GM12878 (cell line): ENCODE results near the gene GOLGA6D. TPM values are rescaled to one million over a fixed set of nuclear protein-coding genes. Genes with fewer than 3 reads are reported as not detected.
"Not testable (repeated sequence)": the region's sequence is repeated elsewhere in the genome, so short reads cannot be mapped to it uniquely, and the experiment has no call there.

ENCODE experiments used
- ATAC-seq: fragments of 200-7000 bp; cut with Tn5 transposase; 3 replicates; pipeline ENCODE4 v1.9.1; 2020; ENCODE audit warnings: mild to moderate bottlenecking, moderate library complexity
- Bru-seq: library from RNA; stranded (reverse); fragments of 400-500 nt; gene quantifications from one replicate; lab custom pipeline; 2021; lab: Mats Ljungman, UMichigan
- BruChase-seq, 2 experiments: library from RNA; stranded (reverse); fragments of 400-500 nt; gene quantifications; one replicate each; lab custom pipeline; 2021; lab: Mats Ljungman, UMichigan
- BruUV-seq: library from RNA; stranded (reverse); fragments of 400-500 nt; replicated peaks from 2 replicates; lab custom pipeline; 2021; lab: Mats Ljungman, UMichigan
- CTCF ChIA-PET: fragments of 300-600 bp; sonication (Branson Sonifier 250); formaldehyde crosslinking; extraction: SDS; loops from one replicate; lab custom pipeline; 2021; ENCODE audit warnings: inconsistent platforms; lab: Yijun Ruan, JAX
- POLR2A ChIA-PET: fragments of 350-600 bp; formaldehyde crosslinking; extraction: SDS; loops from one replicate; lab custom pipeline; 2021; ENCODE audit warnings: inconsistent platforms; lab: Charles Lee
- RAD21 ChIA-PET: fragments of 300-600 bp; sonication (Branson Sonifier 250); formaldehyde crosslinking; loops from one replicate; lab custom pipeline; 2023; ENCODE audit warnings: antibody characterized with exemption; ENCODE audit not compliant: unreplicated experiment; lab: Charles Lee
- SMC1A ChIA-PET: fragments of 300-600 bp; sonication (Branson Sonifier 250); formaldehyde crosslinking; loops from one replicate; lab custom pipeline; 2023; ENCODE audit not compliant: unreplicated experiment, uncharacterized antibody; lab: Charles Lee
- DNase-seq: peaks from one replicate; pipeline ENCODE4 v3.0.0-alpha.2; 2011; ENCODE audit warnings: low read depth, low spot score
- FAIRE-seq: peaks from 3 replicates; lab custom pipeline; 2011; peaks lifted over from hg19 to GRCh38; lab: Jason Lieb, UNC
- H2AFZ ChIP-seq: 2 replicates; pipeline ENCODE4 v1.6.0; 2011; ENCODE audit warnings: low read depth, low read length, control low read depth; ENCODE audit not compliant: control insufficient read depth
- H3K27ac ChIP-seq: 2 replicates; pipeline ENCODE4 v1.5.1; 2011; ENCODE audit warnings: control low read depth; ENCODE audit not compliant: control insufficient read depth, insufficient read depth
- H3K27me3 ChIP-seq, 2 experiments: replicated peaks in 1 of 2; 2 replicates each; pipeline versions ENCODE4 v1.6.0 to v1.6.1; 2011; ENCODE audit warnings: low read length in 1 of 2; ENCODE audit not compliant: control insufficient read depth in 2 of 2, insufficient read depth in 2 of 2
- H3K36me3 ChIP-seq, 2 experiments: 2 replicates each; pipeline ENCODE4 v1.5.1; 2011; ENCODE audit warnings: low read length in 1 of 2; ENCODE audit not compliant: control insufficient read depth in 2 of 2, insufficient read depth in 2 of 2
- H3K4me1 ChIP-seq: 2 replicates; pipeline ENCODE4 v1.6.1; 2011; ENCODE audit warnings: mild to moderate bottlenecking, low read length, moderate library complexity, mixed read lengths; ENCODE audit not compliant: control insufficient read depth, insufficient read depth
- H3K4me2 ChIP-seq: 2 replicates; pipeline ENCODE4 v1.6.0; 2011; ENCODE audit warnings: control low read depth; ENCODE audit not compliant: control insufficient read depth, insufficient read depth
- H3K4me3 ChIP-seq: fragments of 200-600 bp; sonication (generic); 2 replicates; pipeline ENCODE4 v1.5.1; 2016
- H3K79me2 ChIP-seq: 2 replicates; pipeline ENCODE4 v1.6.0; 2011; ENCODE audit warnings: low read length; ENCODE audit not compliant: control insufficient read depth, insufficient read depth
- H3K9ac ChIP-seq: 2 replicates; pipeline ENCODE4 v1.8.0; 2011; ENCODE audit warnings: low read length, control low read depth, mixed read lengths; ENCODE audit not compliant: control insufficient read depth, insufficient read depth
- H3K9me3 ChIP-seq: replicated peaks from 3 replicates; pipeline ENCODE4 v1.5.1; 2011; ENCODE audit warnings: mild to moderate bottlenecking, low read length; ENCODE audit not compliant: control insufficient read depth, insufficient read depth
- H4K20me1 ChIP-seq: 2 replicates; pipeline ENCODE4 v1.6.0; 2011; ENCODE audit not compliant: control insufficient read depth, insufficient read depth
- CBX5 ChIP-seq: sonication (generic); IDR thresholded peaks from 2 replicates; pipeline ENCODE4 v1.6.1; 2016; ENCODE audit warnings: low read depth, moderate library complexity, mild to moderate bottlenecking, inconsistent platforms
- GABPA ChIP-seq: IDR thresholded peaks from 2 replicates; pipeline ENCODE4 v1.6.1; 2014; ENCODE audit warnings: antibody characterized with exemption, low read depth, mild to moderate bottlenecking, inconsistent platforms
- IRF4 ChIP-seq: IDR thresholded peaks from 2 replicates; pipeline ENCODE4 v1.6.1; 2011; ENCODE audit warnings: low read depth, low read length
- POU2F2 ChIP-seq: IDR thresholded peaks from 3 replicates; pipeline ENCODE4 v1.6.1; 2011; ENCODE audit warnings: low read depth, mild to moderate bottlenecking, low read length, borderline replicate concordance
- RELB ChIP-seq: fragments of 450-650 bp; IDR thresholded peaks from 2 replicates; pipeline ENCODE4 v1.6.1; 2017; ENCODE audit warnings: low read depth, mild to moderate bottlenecking, moderate library complexity
- SIN3A ChIP-seq: IDR thresholded peaks from 2 replicates; pipeline ENCODE4 v1.6.1; 2012; ENCODE audit warnings: low read depth, low read length, improper control_type of control experiment
- SMARCA5 ChIP-seq: fragments of 450-650 bp; IDR thresholded peaks from 2 replicates; pipeline ENCODE4 v1.6.1; 2017; ENCODE audit warnings: mild to moderate bottlenecking
- SREBF1 ChIP-seq: IDR thresholded peaks from 2 replicates; pipeline ENCODE4 v1.6.1; 2012; ENCODE audit warnings: mild to moderate bottlenecking, low read length
- TCF12 ChIP-seq: IDR thresholded peaks from 2 replicates; pipeline ENCODE4 v1.6.1; 2011; ENCODE audit warnings: low read depth, mild to moderate bottlenecking, low read length
- TCF3 ChIP-seq: IDR thresholded peaks from 2 replicates; pipeline ENCODE4 v1.6.1; 2012; ENCODE audit warnings: low read depth, mild to moderate bottlenecking, low read length, borderline replicate concordance; ENCODE audit not compliant: insufficient read depth
- ZNF274 ChIP-seq: IDR thresholded peaks from one replicate; pipeline ENCODE4 v1.8.0; 2011; ENCODE audit not compliant: insufficient read length, insufficient read depth
- WGBS: methylation state at CpG from one replicate; pipeline ENCODE4 v1.1.6; 2016; ENCODE audit warnings: low lambda C conversion rate; ENCODE audit not compliant: insufficient replicate concordance, insufficient coverage; ENCODE audit errors: missing lambda C conversion rate; 5-methylcytosine and 5-hydroxymethylcytosine counted together
- in situ Hi-C: fragments of 300-500 bp; cut with MboI; formaldehyde crosslinking; loops from 9 replicates; pipeline ENCODE4 v1.14.3; 2018; ENCODE audit warnings: mixed read lengths
- intact Hi-C: fragments of 100-400 bp; cut with micrococcal nuclease; formaldehyde crosslinking; loops from one replicate; pipeline ENCODE4 v1.14.2; 2022; ENCODE audit not compliant: unreplicated experiment
- long read RNA-seq, 2 experiments: library from polyadenylated mRNA; unstranded; transcript quantifications; one replicate each; pipeline ENCODE4 v2.0.0, GENCODE V29; 2019 to 2020
- polyA minus RNA-seq, 3 experiments: library from RNA; depleted of rRNA, polyadenylated mRNA; stranded (reverse); fragments of >200 nt; gene quantifications; 2 replicates each; pipeline ENCODE4 v1.2.3, GENCODE V29; 2011
- polyA plus RNA-seq, 11 experiments: library from polyadenylated mRNA; depleted of rRNA in 4 of 11; unstranded in 6 of 11; stranded (reverse) in 5 of 11; fragments of >200 nt; fragmentation: Nextera tagmentation in 4 of 11; fragmentation: Illumina TruSeq in 1 of 11; extraction: Ambion mirVana in 4 of 11; extraction: Trizol in 1 of 11; gene quantifications; 1 replicate in 1 of 11; 2 replicates in 10 of 11; pipeline versions ENCODE4 v1.2.1 to v1.2.3, GENCODE V29; 2011 to 2016; ENCODE audit warnings: inconsistent platforms in 2 of 11, missing spikeins in 2 of 11, low read depth in 1 of 11
- total RNA-seq, 4 experiments: library from RNA; depleted of rRNA in 3 of 4; stranded (reverse); fragments of >200 nt in 3 of 4; fragmentation: Illumina TruSeq in 1 of 4; extraction: Trizol in 1 of 4; gene quantifications; 2 replicates each; pipeline versions ENCODE4 v1.2.1 to v1.2.3, GENCODE V29; 2013 to 2021
- TF ChIP-seq, protein P1 (sequence below): IDR thresholded peaks from 2 replicates; pipeline ENCODE4 v1.6.1; 2012; ENCODE audit warnings: low read depth, low read length, improper control_type of control experiment

The GOLGA6D gene
- not detected in 2 replicates for total RNA-seq (2013; cell fraction: nucleolus; rRNA removed)
- total RNA-seq (2014; rRNA removed) (not detected in 2 replicates), total RNA-seq (2014; rRNA removed; fragmentation: Illumina TruSeq; extraction: Trizol) (not detected in 2 replicates), total RNA-seq (2021) (not detected in 2 replicates), polyA plus RNA-seq (2011; rRNA removed) (not detected in 2 replicates), polyA plus RNA-seq (2014; fragmentation: Illumina TruSeq; extraction: Trizol) (not detected in 2 replicates), polyA plus RNA-seq (2014; fragmentation: Nextera tagmentation; extraction: Ambion mirVana) (not detected), polyA plus RNA-seq (2014; rRNA removed) (not detected in 2 replicates), polyA plus RNA-seq (2016; fragmentation: Nextera tagmentation; extraction: Ambion mirVana) (not detected), polyA minus RNA-seq (2011; rRNA and poly(A)+ RNA removed) (not detected in 2 replicates), Bru-seq, nascent RNA (not detected), BruChase-seq, experiment 1, labeled RNA remaining after a 6-hour chase (percentile 13 among the genes with signal in this experiment), BruChase-seq, experiment 2, labeled RNA remaining after a 2-hour chase (percentile 7 among the genes with signal in this experiment)
- polyA plus RNA-seq (2011; ENCODE audit: low read depth), result not detected
- not detected in 2 replicates for polyA plus RNA-seq (2011; cell fraction: cytosol; rRNA removed)
- polyA plus RNA-seq (2011; cell fraction: nucleus; rRNA removed), result 0.06 TPM in 1 of 2 replicates, not detected in the other
- polyA plus RNA-seq (2012), result 0.04 TPM in 1 of 2 replicates, not detected in the other
- polyA minus RNA-seq (2011; cell fraction: cytosol; rRNA and poly(A)+ RNA removed), result not detected in 2 replicates
- not detected in 2 replicates for polyA minus RNA-seq (2011; cell fraction: nucleus; rRNA and poly(A)+ RNA removed)
- long read RNA-seq, experiment 1, result 0 reads
- long read RNA-seq, experiment 2, result 0 reads

DNA sequence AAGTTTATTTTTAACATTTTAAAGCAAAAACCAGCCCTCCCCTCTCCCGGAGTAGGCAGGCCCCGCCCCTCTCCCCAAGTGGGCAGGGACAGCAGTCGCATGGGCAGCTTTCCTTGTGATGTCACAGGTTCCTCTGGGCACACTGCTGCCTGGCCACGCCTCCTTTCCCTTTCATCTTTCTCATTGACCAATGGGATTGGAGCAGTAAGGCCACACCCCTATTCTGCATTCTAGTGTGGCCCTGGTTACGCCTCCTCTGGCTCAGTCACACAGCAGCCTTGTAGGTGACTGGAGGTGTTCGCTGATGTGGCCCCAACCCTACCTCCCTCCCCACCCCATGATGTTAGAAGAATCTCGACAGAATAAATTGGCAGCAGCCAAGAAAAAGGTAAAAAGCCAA is at the start of gene GOLGA6D:
TSS of gene GOLGA6D (plus strand) at position 264 of the 400 bp plus-strand sequence. CDS start at position 305, 41 bp downstream.
- in situ Hi-C loops, intact Hi-C loops, POLR2A ChIA-PET, CTCF ChIA-PET, H3K36me3 ChIP-seq, H3K79me2 ChIP-seq, SMC1A ChIA-PET, H2AFZ ChIP-seq, DNase-seq, H3K9ac ChIP-seq, FAIRE-seq, H3K4me1 ChIP-seq, RAD21 ChIA-PET, H4K20me1 ChIP-seq, ATAC-seq, H3K27me3 ChIP-seq, H3K9me3 ChIP-seq, H3K4me2 ChIP-seq, BruUV-seq, H3K4me3 ChIP-seq, H3K27ac ChIP-seq: not testable (repeated sequence)
- no CpG with 5 or more reads among the region's 7 CpGs for WGBS

DNA sequence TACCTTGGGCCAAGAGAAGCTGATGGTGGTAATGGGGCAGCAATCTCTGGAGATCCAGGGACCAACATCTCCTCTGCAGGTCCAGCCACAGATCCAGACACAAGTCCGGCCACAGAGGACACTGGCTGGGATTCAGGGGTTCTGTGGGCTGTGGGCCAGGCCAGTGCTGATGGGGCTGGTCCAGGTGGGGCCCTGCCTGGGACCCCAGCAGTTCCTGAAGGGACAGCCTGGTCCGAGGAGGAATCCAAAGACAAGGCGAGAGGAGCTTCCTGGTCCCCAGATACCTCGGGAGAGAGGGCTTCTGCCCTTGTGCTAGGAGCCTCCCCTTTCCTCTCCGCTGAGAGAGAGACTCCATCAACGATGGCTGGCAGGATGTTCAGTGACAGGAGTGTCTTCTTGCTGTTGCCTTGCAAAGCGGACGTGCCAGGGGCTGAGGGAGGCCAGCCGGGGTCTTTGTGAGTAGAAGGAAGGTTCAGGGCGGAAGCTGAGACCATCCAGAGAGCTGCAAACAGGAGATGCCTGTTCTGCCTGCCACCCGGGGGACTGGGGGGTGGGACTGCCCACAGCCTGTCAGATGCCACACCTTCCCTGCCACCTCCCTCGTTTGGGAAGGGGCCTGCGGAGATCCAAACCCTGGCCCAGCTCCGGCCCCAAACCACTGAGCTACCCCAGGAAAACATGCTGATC is 49.0 kb upstream of the GOLGA6D start:
- Histone ChIP-seq H3K9ac (no peak overlapping the region), H3K27me3 (peaks cover 0 to 2% of the 10 kb centered on the region in 2 experiments; a peak in 1 of 4 replicates), H3K9me3 (no peaks in the 10 kb centered on the region), H3K4me2 (no peak overlapping the region), H4K20me1 (no peaks in the 10 kb centered on the region), H3K36me3 (no peaks in the 10 kb centered on the region), H3K79me2 (no peaks in the 10 kb centered on the region), H2AFZ (no peak overlapping the region), H3K4me1 (no peaks in the 10 kb centered on the region), H3K27ac (no peak overlapping the region), H3K4me3 (no peak overlapping the region)
- CTCF ChIA-PET, result no interaction called here
- POLR2A ChIA-PET, result no interaction called here
- SMC1A ChIA-PET, result no interaction called here
- 19% methylated on average over 14 of the region's 14 CpGs for WGBS
- no TSS peak for BruUV-seq
- no peak for TF ChIP-seq GABPA
- TF ChIP-seq POU2F2, result no peak
- TF ChIP-seq SIN3A, result no peak
- TF ChIP-seq TCF12, result no peak
- no peak for TF ChIP-seq CBX5
- TF ChIP-seq ZNF274, result no peak
- no peak for TF ChIP-seq RELB
- no peak for TF ChIP-seq SMARCA5
- no peak for TF ChIP-seq IRF4
- TF ChIP-seq SREBF1, result no peak
- TF ChIP-seq, protein P1, sequence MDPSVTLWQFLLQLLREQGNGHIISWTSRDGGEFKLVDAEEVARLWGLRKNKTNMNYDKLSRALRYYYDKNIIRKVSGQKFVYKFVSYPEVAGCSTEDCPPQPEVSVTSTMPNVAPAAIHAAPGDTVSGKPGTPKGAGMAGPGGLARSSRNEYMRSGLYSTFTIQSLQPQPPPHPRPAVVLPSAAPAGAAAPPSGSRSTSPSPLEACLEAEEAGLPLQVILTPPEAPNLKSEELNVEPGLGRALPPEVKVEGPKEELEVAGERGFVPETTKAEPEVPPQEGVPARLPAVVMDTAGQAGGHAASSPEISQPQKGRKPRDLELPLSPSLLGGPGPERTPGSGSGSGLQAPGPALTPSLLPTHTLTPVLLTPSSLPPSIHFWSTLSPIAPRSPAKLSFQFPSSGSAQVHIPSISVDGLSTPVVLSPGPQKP, result no peak
- TF ChIP-seq TCF3, result no peak
- no peak for FAIRE-seq
- ATAC-seq, result no peak
- intact Hi-C loops (no loop called here), in situ Hi-C loops (no loop called here)
- no peak for DNase-seq
- RAD21 ChIA-PET, result no interaction called here
